ENCODE data around the gene NTN1.

DNA sequence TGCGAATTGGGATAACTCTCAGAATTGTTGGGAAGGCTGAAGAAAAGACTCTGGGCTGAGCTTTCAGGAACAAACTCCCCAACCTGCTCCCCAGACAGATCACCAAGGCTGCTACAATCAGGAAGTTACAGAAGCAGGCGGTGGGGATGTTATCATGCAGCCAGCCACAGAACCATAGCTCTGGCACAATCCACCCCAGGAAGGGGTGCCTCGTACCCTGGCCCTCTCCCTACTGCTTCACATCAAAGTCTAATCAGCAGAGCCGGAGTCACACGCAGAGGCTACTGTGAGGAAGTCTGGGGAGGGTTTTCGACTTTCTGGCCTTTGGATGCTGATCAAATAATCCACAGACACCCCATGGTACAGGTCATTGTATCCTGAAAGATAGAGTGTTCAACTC is 86.8 kb downstream of the NTN1 start:
- TF ChIP-seq, protein P1, sequence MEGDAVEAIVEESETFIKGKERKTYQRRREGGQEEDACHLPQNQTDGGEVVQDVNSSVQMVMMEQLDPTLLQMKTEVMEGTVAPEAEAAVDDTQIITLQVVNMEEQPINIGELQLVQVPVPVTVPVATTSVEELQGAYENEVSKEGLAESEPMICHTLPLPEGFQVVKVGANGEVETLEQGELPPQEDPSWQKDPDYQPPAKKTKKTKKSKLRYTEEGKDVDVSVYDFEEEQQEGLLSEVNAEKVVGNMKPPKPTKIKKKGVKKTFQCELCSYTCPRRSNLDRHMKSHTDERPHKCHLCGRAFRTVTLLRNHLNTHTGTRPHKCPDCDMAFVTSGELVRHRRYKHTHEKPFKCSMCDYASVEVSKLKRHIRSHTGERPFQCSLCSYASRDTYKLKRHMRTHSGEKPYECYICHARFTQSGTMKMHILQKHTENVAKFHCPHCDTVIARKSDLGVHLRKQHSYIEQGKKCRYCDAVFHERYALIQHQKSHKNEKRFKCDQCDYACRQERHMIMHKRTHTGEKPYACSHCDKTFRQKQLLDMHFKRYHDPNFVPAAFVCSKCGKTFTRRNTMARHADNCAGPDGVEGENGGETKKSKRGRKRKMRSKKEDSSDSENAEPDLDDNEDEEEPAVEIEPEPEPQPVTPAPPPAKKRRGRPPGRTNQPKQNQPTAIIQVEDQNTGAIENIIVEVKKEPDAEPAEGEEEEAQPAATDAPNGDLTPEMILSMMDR (IDR thresholded peaks at IDR 0.05; ENCODE audit: poor library complexity) = no peak
- TF ChIP-seq EZH2 (IDR thresholded peaks at IDR 0.05; ENCODE audit: borderline replicate concordance) = no peak

All from hepatocyte (in vitro differentiated cells).